Measurements from ENCODE around the gene SSR4. TPM values are rescaled to one million over a fixed set of nuclear protein-coding genes. Genes with fewer than 3 reads are reported as not detected.

The SSR4 gene
- total and polyA plus RNA-seq, 2 of the 13 experiments (the other 11 are each of a cell fraction or from before 2014, with no cell fraction given): 214 to 288 TPM

DNA sequence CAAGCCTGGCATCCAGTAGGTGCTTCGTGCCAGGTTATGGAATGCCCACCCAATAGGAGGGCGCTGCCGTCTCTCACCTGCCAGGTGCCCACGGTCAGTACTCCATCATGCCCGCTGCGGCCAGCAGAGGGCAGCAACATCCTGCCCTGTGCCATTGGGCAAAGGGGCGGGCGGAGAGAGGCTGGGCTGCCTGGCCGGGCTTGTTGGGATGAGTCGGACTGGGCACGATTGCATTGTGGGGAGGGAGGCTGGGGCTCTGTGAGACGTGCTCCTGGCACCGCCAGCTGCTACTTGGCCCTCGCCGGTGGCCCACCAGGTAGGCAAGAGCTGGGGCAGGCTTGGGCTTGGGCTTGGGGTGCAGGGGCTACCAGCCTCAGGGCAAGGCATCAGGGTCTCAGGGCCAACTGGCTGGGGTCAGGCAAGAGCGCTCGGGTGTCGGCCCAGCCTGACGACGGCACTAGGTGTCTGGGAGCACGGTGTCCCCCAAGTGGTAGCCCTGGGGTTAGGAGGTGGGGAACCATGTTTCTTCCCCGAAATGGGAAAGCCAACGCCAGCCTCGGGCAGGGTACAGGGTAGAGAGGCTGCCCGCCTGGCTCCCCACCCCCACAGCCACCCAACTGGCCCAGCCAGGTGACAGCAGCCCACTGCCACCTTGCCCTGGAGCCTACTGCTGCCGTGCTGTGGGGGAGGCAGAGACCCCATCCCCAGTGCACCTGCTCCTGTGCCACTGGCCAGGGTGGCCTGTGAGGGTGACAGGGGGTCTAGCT, 30.3 kb upstream of the SSR4 start, which contains the start of gene PLXNB3 (continued):
- TF ChIP-seq, protein P1, sequence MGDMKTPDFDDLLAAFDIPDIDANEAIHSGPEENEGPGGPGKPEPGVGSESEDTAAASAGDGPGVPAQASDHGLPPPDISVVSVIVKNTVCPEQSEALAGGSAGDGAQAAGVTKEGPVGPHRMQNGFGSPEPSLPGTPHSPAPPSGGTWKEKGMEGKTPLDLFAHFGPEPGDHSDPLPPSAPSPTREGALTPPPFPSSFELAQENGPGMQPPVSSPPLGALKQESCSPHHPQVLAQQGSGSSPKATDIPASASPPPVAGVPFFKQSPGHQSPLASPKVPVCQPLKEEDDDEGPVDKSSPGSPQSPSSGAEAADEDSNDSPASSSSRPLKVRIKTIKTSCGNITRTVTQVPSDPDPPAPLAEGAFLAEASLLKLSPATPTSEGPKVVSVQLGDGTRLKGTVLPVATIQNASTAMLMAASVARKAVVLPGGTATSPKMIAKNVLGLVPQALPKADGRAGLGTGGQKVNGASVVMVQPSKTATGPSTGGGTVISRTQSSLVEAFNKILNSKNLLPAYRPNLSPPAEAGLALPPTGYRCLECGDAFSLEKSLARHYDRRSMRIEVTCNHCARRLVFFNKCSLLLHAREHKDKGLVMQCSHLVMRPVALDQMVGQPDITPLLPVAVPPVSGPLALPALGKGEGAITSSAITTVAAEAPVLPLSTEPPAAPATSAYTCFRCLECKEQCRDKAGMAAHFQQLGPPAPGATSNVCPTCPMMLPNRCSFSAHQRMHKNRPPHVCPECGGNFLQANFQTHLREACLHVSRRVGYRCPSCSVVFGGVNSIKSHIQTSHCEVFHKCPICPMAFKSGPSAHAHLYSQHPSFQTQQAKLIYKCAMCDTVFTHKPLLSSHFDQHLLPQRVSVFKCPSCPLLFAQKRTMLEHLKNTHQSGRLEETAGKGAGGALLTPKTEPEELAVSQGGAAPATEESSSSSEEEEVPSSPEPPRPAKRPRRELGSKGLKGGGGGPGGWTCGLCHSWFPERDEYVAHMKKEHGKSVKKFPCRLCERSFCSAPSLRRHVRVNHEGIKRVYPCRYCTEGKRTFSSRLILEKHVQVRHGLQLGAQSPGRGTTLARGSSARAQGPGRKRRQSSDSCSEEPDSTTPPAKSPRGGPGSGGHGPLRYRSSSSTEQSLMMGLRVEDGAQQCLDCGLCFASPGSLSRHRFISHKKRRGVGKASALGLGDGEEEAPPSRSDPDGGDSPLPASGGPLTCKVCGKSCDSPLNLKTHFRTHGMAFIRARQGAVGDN (CRISPR knock-in tag; IDR thresholded peaks at IDR 0.05): peak; percentile 70
- TF ChIP-seq FOXA3 (CRISPR knock-in tag; IDR thresholded peaks at IDR 0.05) (no peak), HNF4A (CRISPR knock-in tag; IDR thresholded peaks at IDR 0.05) (no peak), MYC (CRISPR knock-in tag; IDR thresholded peaks at IDR 0.05; ENCODE audit: borderline replicate concordance) (no peak; the same call in 1 of the 2 replicates), IKZF1 (IDR thresholded peaks at IDR 0.05) (no peak), ZNF383 (CRISPR knock-in tag; IDR thresholded peaks at IDR 0.05; ENCODE audit: borderline replicate concordance) (no peak), KLF9 (CRISPR knock-in tag; IDR thresholded peaks at IDR 0.05; ENCODE audit: low read depth) (no peak), KLF13 (CRISPR knock-in tag; IDR thresholded peaks at IDR 0.05) (no peak), RNF2 (conservative IDR thresholded peaks at IDR 0.05; ENCODE audit: low read depth) (no peak), ADNP (CRISPR knock-in tag; IDR thresholded peaks at IDR 0.05) (no peak), ZNF253 (CRISPR knock-in tag; IDR thresholded peaks at IDR 0.05; ENCODE audit: borderline replicate concordance) (no peak), ARID3A (IDR thresholded peaks at IDR 0.05; ENCODE audit: low read depth, low read length) (no peak), NFRKB (IDR thresholded peaks at IDR 0.05) (no peak)
- TF ChIP-seq, protein P2, sequence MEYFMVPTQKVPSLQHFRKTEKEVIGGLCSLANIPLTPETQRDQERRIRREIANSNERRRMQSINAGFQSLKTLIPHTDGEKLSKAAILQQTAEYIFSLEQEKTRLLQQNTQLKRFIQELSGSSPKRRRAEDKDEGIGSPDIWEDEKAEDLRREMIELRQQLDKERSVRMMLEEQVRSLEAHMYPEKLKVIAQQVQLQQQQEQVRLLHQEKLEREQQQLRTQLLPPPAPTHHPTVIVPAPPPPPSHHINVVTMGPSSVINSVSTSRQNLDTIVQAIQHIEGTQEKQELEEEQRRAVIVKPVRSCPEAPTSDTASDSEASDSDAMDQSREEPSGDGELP (IDR thresholded peaks at IDR 0.05; ENCODE audit: borderline replicate concordance, low read depth): no peak
- TF ChIP-seq, protein P3, sequence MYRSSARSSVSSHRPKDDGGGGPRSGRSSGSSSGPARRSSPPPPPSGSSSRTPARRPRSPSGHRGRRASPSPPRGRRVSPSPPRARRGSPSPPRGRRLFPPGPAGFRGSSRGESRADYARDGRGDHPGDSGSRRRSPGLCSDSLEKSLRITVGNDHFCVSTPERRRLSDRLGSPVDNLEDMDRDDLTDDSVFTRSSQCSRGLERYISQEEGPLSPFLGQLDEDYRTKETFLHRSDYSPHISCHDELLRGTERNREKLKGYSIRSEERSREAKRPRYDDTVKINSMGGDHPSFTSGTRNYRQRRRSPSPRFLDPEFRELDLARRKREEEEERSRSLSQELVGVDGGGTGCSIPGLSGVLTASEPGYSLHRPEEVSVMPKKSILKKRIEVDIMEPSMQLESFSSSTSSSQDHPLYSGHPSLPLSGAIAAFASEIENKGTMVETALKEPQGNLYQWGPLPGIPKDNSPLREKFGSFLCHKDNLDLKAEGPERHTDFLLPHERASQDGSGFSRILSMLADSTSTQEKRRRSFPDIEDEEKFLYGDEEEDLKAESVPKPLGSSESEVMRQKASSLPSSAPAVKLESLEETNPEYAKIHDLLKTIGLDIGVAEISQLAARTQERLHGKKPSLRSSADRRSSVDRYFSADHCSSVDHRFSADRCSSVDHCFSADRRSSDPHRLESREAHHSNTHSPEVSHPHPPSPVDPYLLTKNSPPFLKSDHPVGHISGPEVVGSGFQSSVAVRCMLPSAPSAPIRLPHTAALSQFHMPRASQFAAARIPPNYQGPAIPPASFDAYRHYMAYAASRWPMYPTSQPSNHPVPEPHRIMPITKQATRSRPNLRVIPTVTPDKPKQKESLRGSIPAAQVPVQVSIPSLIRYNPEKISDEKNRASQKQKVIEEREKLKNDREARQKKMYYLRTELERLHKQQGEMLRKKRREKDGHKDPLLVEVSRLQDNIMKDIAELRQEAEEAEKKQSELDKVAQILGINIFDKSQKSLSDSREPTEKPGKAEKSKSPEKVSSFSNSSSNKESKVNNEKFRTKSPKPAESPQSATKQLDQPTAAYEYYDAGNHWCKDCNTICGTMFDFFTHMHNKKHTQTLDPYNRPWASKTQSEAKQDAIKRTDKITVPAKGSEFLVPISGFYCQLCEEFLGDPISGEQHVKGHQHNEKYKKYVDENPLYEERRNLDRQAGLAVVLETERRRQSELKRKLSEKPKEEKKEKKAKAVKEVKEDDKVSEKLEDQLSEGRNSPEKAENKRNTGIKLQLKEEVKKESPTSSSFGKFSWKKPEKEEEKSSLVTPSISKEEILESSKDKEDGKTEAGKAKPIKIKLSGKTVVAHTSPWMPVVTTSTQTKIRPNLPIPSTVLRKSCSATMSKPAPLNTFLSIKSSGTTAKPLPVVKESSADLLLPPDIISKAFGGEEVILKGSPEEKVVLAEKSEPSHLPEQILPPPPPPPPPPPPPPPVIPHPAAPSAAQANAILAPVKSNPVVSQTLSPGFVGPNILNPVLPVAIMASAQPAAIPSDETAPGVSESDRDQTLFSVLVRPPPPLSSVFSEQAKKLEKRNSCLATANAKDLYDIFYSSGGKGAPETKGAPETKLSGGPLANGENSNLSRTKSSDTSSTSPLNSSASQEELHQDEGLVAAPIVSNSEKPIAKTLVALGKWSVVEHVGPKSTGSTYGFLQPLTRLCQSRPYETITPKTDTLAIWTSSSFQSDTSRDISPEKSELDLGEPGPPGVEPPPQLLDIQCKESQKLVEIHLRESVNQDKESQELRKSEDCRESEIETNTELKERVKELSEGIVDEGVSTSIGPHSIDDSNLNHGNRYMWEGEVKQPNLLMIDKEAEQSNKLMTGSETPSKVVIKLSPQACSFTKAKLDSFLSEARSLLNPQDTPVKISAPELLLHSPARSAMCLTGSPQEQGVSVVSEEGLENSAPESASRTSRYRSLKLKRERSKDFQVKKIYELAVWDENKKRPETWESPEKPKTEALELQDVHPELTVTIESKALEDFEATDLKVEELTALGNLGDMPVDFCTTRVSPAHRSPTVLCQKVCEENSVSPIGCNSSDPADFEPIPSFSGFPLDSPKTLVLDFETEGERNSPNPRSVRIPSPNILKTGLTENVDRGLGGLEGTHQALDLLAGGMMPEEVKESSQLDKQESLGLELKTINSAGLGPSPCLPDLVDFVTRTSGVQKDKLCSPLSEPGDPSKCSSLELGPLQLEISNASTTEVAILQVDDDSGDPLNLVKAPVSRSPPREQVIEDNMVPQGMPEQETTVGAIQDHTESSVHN (CRISPR knock-in tag; IDR thresholded peaks at IDR 0.05): no peak
